ENCODE data around the gene TMIE.
"Not testable (repeated sequence)": the region's sequence is repeated elsewhere in the genome, so short reads cannot be mapped to it uniquely, and the experiment has no call there.

TMIE gene

GRCh38 chr3:46737329-46737731 lies 36.1 kb downstream of the TMIE start:
- Histone ChIP-seq H3K4me2 (ENCODE audit: low read length) (no peak overlapping the region), H3K27me3 (ENCODE audit: low read depth, low read length) (peaks cover 16% of the 10 kb centered on the region; the same call in 1 of the 2 replicates), H3K79me2 (ENCODE audit: low read length) (no peaks in the 10 kb centered on the region), H3K4me1 (ENCODE audit: low read length) (no peaks in the 10 kb centered on the region), H3K9me3 (ENCODE audit: insufficient read depth, low read length) (no peaks in the 10 kb centered on the region), H3K36me3 (replicated peaks; ENCODE audit: low read depth, low read length) (no peaks in the 10 kb centered on the region), H3K9ac (ENCODE audit: low read length) (no peak overlapping the region), H4K20me1 (ENCODE audit: insufficient read depth, low read length) (no peaks in the 10 kb centered on the region), H2AFZ (ENCODE audit: low read depth, low read length) (no peak overlapping the region), H3K4me3 (ENCODE audit: low read length) (no peak overlapping the region), H3K27ac (ENCODE audit: low read length) (no peak overlapping the region)
- TF ChIP-seq CTCF (IDR thresholded peaks at IDR 0.05; ENCODE audit: low read depth, low read length): no peak
- TF ChIP-seq EZH2phosphoT487 (IDR thresholded peaks at IDR 0.05; ENCODE audit: low read depth): no peak

DNA sequence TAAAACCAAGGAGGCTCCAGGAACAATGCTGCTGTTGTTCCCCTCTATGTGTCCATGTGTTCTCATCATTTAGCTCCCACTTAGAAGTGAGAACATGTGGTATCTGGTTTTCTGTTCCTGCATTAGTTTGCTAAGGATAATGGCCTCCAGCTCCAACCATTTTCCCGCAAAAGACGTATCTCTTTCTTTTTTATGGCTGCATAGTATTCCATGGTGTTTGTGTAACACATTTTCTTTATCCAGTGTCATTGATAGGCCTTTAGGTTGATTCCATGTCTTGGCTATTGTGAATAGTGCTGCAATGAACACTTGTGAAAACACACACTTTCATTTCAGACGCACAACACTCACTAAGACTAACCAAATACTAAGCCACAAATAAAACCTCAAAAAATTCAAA lies 38.4 kb downstream of the TMIE start:
- H4K20me1 ChIP-seq (ENCODE audit: insufficient read depth, low read length); H2AFZ ChIP-seq (ENCODE audit: low read depth, low read length); H3K4me1 ChIP-seq (ENCODE audit: low read length); H3K27ac ChIP-seq (ENCODE audit: low read length); H3K9me3 ChIP-seq (ENCODE audit: insufficient read depth, low read length); H3K4me2 ChIP-seq (ENCODE audit: low read length); H3K79me2 ChIP-seq (ENCODE audit: low read length); H3K9ac ChIP-seq (ENCODE audit: low read length); H3K36me3 ChIP-seq (replicated peaks; ENCODE audit: low read depth, low read length); H3K4me3 ChIP-seq (ENCODE audit: low read length): not testable (repeated sequence)
- H3K27me3 ChIP-seq (ENCODE audit: low read depth, low read length): peaks cover 16% of the 10 kb centered on the region; the same call in 1 of the 2 replicates

- no peak overlapping the region for H3K9ac ChIP-seq (ENCODE audit: low read length)
- TF ChIP-seq CTCF (IDR thresholded peaks at IDR 0.05; ENCODE audit: low read depth, low read length): no peak
- no peak for TF ChIP-seq EZH2phosphoT487 (IDR thresholded peaks at IDR 0.05; ENCODE audit: low read depth)
- no peaks in the 10 kb centered on the region for H3K9me3 ChIP-seq (ENCODE audit: insufficient read depth, low read length)
- H3K27me3 ChIP-seq (ENCODE audit: low read depth, low read length): peaks cover 7% of the 10 kb centered on the region; the same call in 1 of the 2 replicates
- no peak overlapping the region for H3K4me2 ChIP-seq (ENCODE audit: low read length)
- no peaks in the 10 kb centered on the region for H4K20me1 ChIP-seq (ENCODE audit: insufficient read depth, low read length)
- H3K36me3 ChIP-seq (replicated peaks; ENCODE audit: low read depth, low read length): no peaks in the 10 kb centered on the region
- no peak overlapping the region for H3K27ac ChIP-seq (ENCODE audit: low read length)
- H3K79me2 ChIP-seq (ENCODE audit: low read length): no peaks in the 10 kb centered on the region
- H3K4me3 ChIP-seq (ENCODE audit: low read length): no peak overlapping the region
- H3K4me1 ChIP-seq (ENCODE audit: low read length): no peaks in the 10 kb centered on the region
- no peak overlapping the region for H2AFZ ChIP-seq (ENCODE audit: low read depth, low read length)
Observed at GRCh38 chr3:46742992-46743585, 41.9 kb downstream of the TMIE start.

- Histone ChIP-seq H2AFZ (ENCODE audit: low read depth, low read length) (no peak overlapping the region), H3K36me3 (replicated peaks; ENCODE audit: low read depth, low read length) (no peaks in the 10 kb centered on the region), H3K9ac (ENCODE audit: low read length) (no peak overlapping the region), H3K4me3 (ENCODE audit: low read length) (no peak overlapping the region), H3K27ac (ENCODE audit: low read length) (no peak overlapping the region), H3K79me2 (ENCODE audit: low read length) (no peaks in the 10 kb centered on the region), H4K20me1 (ENCODE audit: insufficient read depth, low read length) (no peaks in the 10 kb centered on the region), H3K4me1 (ENCODE audit: low read length) (no peaks in the 10 kb centered on the region), H3K27me3 (ENCODE audit: low read depth, low read length) (no peaks in the 10 kb centered on the region), H3K9me3 (ENCODE audit: insufficient read depth, low read length) (no peaks in the 10 kb centered on the region), H3K4me2 (ENCODE audit: low read length) (no peak overlapping the region)
- TF ChIP-seq EZH2phosphoT487 (IDR thresholded peaks at IDR 0.05; ENCODE audit: low read depth) (no peak), CTCF (IDR thresholded peaks at IDR 0.05; ENCODE audit: low read depth, low read length) (no peak)
Observed at GRCh38 chr3:46746711-46747110, 45.5 kb downstream of the TMIE start.
